Activated T-helper 17 cell treated with anti-CD3 and anti-CD28 coated beads, Interleukin-2, amount 50 U/mL, for 72 hours (primary cell): ENCODE results near the gene PFKP. TPM values are rescaled to one million over a fixed set of nuclear protein-coding genes. Genes with fewer than 3 reads are reported as not detected.
A peak's percentile ranks its signal among the peaks of the same experiment; 100 is the strongest.

Experiments
- ATAC-seq: fragments of 150-1000 bp; cut with Tn5 transposase; replicated peaks from 2 replicates; pipeline ENCODE4 v1.10.0; 2021; ENCODE audit warnings: mild to moderate bottlenecking, moderate library complexity
- H3K27ac Mint-ChIP-seq: one replicate; pipeline ENCODE4 v1.8.0; 2022; ENCODE audit warnings: mixed read lengths
- H3K27me3 Mint-ChIP-seq: one replicate; pipeline ENCODE4 v1.8.0; 2022; ENCODE audit warnings: mixed read lengths
- H3K36me3 Mint-ChIP-seq: one replicate; pipeline ENCODE4 v1.8.0; 2022; ENCODE audit warnings: low read depth, mild to moderate bottlenecking, mixed read lengths
- H3K4me1 Mint-ChIP-seq: one replicate; pipeline ENCODE4 v1.8.0; 2022; ENCODE audit warnings: mixed read lengths
- H3K4me3 Mint-ChIP-seq: one replicate; pipeline ENCODE4 v1.8.0; 2022; ENCODE audit warnings: mild to moderate bottlenecking, mixed read lengths
- H3K9me3 Mint-ChIP-seq: one replicate; pipeline ENCODE4 v1.8.0; 2022; ENCODE audit warnings: mixed read lengths
- total RNA-seq, 2 donors: library from RNA; stranded (reverse); gene quantifications; one replicate each; pipeline ENCODE4 v1.2.3, GENCODE V29; 2022

PFKP gene
- total RNA-seq, 2 donors from 2014 or later = 349 TPM

GRCh38 chr10:3131098-3131497, 63.8 kb downstream of the PFKP start:
- Mint-ChIP-seq H3K4me1 (no peaks in the 10 kb centered on the region), H3K27me3 (no peaks in the 10 kb centered on the region), H3K36me3 (peaks cover 100% of the 10 kb centered on the region), H3K9me3 (no peaks in the 10 kb centered on the region), H3K27ac (peak overlapping the region; percentile 68), H3K4me3 (no peak overlapping the region)
- no peak for ATAC-seq

DNA sequence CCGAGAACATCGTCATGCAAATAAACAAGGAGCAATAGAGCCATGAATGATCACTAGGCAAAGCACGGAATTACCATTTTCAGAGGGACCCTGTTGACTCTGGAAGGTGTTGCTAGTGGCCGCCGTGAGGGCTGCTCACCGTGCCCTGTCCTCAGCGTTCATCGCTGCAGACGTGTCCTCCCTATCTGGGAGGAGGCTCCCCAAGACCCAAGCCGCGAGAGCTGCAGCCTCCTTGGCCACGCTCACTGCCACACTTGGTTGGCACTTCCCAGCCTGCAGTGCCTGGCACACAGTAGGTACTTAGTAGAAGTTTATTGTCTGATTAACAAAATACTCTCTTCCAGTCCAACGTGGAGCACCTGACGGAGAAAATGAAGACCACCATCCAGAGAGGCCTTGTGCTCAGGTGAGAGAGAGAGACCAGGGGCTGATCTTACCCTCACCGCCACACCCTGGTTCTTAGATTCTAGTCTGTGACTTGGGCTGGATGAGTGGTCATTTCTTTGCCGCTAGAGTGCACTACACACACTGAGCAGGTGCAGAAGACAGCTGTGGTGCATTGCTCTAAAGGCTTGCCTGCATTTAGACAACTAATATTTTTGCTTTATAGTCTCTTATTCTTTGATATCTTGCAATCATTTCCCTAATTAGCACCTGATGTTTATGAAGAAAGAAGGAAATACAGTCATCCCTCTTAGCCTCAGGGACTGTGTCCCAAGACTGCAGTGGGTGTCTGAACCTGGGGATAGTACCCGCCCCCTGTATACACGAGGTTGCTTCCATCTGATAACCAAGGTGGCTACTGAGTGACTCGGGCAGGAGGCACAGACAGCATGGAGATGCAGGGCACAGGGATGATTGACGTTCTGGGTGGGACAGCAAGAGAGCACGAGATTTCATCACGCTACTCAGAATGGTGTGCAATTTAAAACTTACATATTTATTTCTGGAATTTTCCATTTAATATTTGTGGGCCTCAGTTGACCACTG, 65.0 kb downstream of the PFKP start:
- Mint-ChIP-seq H3K36me3 (peaks cover 100% of the 10 kb centered on the region), H3K4me1 (no peaks in the 10 kb centered on the region), H3K9me3 (no peaks in the 10 kb centered on the region), H3K27me3 (no peaks in the 10 kb centered on the region), H3K27ac (no peak overlapping the region), H3K4me3 (no peak overlapping the region)
- ATAC-seq = no peak

GRCh38 chr10:3133948-3134347, 66.6 kb downstream of the PFKP start:
- Mint-ChIP-seq H3K4me1 (no peaks in the 10 kb centered on the region), H3K9me3 (no peaks in the 10 kb centered on the region), H3K4me3 (no peak overlapping the region), H3K27me3 (no peaks in the 10 kb centered on the region), H3K36me3 (peaks cover 100% of the 10 kb centered on the region), H3K27ac (no peak overlapping the region)
- no peak for ATAC-seq

DNA sequence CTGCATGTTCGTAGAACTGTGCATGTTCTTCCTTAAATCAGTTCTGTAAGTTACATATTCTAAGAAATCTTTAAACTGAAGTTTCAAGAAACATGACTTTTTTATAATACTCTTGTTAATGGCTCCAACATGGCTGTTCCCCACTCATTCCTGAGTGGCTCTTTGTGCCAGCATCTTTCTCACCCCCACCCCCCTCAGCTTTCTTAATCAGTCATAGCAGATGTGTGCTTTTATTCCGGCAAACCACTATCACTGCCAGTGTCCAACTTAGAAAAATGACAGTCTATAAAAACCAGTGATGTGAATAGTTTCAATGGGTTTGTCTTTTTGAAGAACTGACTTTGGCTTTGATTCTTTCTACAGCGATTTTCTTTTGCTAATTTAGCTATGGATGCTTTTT, 67.7 kb downstream of the PFKP start:
- no peak overlapping the region for H3K4me3 Mint-ChIP-seq
- H3K27me3 Mint-ChIP-seq = no peaks in the 10 kb centered on the region
- H3K4me1 Mint-ChIP-seq = no peaks in the 10 kb centered on the region
- H3K9me3 Mint-ChIP-seq = no peaks in the 10 kb centered on the region
- peak overlapping the region; percentile 52 for H3K27ac Mint-ChIP-seq
- ATAC-seq = no peak
- H3K36me3 Mint-ChIP-seq = peaks cover 100% of the 10 kb centered on the region

DNA sequence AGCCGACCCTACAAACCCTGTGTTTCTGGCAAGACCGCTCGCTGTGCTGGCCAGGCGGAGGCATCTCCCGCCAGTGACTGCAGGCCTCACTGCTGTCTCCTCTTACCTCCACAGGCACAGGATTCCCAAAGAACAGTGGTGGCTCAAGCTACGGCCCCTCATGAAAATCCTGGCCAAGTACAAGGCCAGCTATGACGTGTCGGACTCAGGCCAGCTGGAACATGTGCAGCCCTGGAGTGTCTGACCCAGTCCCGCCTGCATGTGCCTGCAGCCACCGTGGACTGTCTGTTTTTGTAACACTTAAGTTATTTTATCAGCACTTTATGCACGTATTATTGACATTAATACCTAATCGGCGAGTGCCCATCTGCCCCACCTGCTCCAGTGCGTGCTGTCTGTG, 69.0 kb downstream of the PFKP start:
- no peak for ATAC-seq
- no peaks in the 10 kb centered on the region for H3K27me3 Mint-ChIP-seq
- no peak overlapping the region for H3K4me3 Mint-ChIP-seq
- H3K4me1 Mint-ChIP-seq = no peaks in the 10 kb centered on the region
- no peak overlapping the region for H3K27ac Mint-ChIP-seq
- peaks cover 100% of the 10 kb centered on the region for H3K36me3 Mint-ChIP-seq
- H3K9me3 Mint-ChIP-seq = no peaks in the 10 kb centered on the region

DNA sequence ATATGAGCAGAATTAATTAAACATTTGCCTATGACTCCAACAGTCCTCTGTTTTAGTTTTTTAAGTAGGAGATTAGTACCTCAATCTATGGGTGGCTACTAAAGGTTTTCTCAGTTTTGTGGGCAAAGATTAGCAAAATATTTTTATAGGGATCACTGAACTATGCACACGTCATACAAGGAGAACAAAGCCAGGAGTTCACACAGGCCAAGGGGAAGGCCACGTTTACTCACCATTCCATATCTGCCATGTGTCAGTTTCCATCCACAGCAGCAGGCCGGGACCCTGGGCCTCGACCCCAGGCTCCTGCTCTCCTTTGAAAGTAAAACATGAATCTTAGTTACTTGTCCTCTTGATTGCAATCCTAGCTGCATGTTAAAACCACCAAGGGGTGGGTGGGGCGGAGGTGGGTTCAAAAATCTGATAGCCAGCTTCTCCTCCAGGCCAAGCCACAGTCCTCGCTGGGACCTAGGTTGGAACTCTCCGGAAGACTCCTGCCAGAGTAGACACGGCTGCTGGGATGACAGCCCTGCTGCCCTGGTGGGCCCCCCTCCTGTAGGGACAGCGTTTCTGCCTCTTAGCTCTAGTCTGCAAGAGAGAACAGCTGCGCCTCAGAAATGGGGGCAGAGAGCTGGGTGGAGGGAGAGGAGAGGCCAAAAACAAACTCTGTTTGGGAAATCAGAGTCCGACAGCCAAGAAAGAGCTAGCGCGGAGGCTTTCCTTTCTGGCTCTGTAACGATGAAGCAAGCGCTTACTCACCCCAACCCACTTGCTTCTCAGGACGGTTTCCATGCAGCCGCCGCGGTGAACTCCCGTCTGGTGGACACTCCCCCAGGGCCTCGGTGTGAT, 69.6 kb downstream of the PFKP start:
- Mint-ChIP-seq H3K27ac (no peak overlapping the region), H3K4me3 (no peak overlapping the region), H3K36me3 (peaks cover 100% of the 10 kb centered on the region), H3K9me3 (no peaks in the 10 kb centered on the region), H3K27me3 (no peaks in the 10 kb centered on the region), H3K4me1 (no peaks in the 10 kb centered on the region)
- no peak for ATAC-seq

DNA sequence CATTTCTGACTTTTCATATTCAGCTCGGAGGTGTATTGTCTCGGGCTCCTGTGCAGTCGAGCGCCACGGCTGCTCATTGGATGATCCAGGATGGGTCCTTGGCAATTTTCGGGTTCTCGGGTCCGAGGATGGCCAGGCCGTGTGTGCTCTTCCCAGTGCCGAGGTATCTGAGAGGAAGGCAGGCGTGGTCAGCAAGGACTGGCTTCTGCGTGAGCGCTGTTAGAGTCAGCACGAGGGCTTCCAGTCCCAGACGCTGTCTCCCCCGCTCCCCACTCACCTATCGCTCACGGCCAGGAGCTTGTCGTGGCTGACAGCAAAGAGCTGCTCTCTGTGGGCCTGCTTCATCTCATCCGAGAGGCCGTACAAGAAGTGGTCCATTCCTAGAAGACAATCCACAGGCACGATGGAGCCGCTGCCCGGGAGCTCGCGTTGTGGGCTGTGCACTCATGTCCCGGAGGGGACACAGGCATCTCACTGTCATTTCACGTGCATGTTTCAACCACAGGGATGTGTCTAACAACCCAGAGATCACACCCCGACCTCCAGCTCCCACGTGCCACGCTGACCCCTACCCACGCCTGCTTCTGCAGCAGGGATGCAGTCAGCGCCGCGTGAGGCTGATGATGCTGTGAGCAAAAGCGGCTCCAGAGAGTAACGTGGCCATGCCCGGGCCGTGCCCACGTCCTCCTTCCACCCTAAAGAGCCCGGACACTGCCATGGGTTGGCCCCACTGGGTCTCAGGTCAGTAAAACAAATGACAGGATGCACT, 70.8 kb downstream of the PFKP start:
- no peak overlapping the region for H3K4me3 Mint-ChIP-seq
- ATAC-seq = peak; percentile 16
- H3K9me3 Mint-ChIP-seq = no peaks in the 10 kb centered on the region
- H3K36me3 Mint-ChIP-seq = peaks cover 100% of the 10 kb centered on the region
- H3K4me1 Mint-ChIP-seq = no peaks in the 10 kb centered on the region
- H3K27ac Mint-ChIP-seq = peak overlapping the region; percentile 39
- H3K27me3 Mint-ChIP-seq = no peaks in the 10 kb centered on the region

DNA sequence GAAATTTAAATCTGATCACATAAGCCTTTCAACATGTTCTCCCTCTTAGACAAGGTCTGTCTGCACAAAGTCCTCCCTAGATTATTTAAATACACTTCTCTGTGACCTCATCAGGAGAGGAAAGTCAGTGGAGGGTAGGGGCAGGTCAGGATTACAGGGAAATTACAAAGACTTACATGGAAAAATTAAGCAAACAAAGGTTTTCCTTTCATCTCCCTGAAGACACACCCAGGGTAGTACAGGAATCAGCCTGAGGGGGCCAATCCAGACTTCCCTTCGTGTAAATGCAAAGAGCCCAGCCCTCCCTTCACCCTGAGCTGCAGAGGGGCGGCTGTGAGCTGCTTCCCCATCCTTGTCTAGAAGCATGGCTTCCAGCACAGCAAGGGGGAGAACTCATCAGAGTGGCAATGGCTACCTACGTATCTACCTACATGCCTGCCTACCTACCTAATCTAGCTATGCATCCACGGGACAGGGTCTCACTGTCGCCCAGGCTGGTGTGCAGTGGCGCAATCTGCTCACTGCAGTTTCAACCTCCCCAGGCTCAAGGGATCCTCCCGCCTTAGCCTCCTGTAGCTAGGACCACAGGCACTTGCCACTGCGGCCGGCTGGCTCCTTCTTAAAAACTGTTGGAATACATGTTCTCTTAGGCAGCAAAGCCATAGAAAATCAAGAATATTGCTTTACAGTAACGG, 72.0 kb downstream of the PFKP start:
- no peaks in the 10 kb centered on the region for H3K9me3 Mint-ChIP-seq
- peaks cover 100% of the 10 kb centered on the region for H3K36me3 Mint-ChIP-seq
- peak; percentile 6 for ATAC-seq
- H3K27me3 Mint-ChIP-seq = no peaks in the 10 kb centered on the region
- no peak overlapping the region for H3K4me3 Mint-ChIP-seq
- H3K27ac Mint-ChIP-seq = peak overlapping the region; percentile 39
- no peaks in the 10 kb centered on the region for H3K4me1 Mint-ChIP-seq

DNA sequence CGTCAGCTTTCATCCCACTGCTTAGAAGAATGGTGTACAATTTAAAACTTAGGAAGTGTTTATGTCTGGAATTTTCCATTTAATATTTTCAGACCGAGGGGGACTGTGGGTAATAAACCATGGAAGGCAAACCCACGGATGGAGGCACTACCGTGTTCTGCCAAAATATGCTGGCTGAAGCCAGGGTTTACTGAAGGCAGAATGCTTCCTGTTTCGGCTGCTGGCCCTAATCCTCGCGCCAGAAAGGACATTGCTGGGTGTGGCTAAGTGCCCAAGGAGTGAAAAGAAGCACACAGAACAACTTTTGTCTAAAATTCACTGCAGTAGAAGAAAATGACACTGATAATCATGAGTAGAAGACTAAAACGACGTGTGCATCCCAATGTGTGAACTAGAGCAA, 72.9 kb downstream of the PFKP start:
- no peak overlapping the region for H3K4me3 Mint-ChIP-seq
- no peaks in the 10 kb centered on the region for H3K4me1 Mint-ChIP-seq
- no peak for ATAC-seq
- no peaks in the 10 kb centered on the region for H3K9me3 Mint-ChIP-seq
- H3K36me3 Mint-ChIP-seq = peaks cover 100% of the 10 kb centered on the region
- peak overlapping the region; percentile 43 for H3K27ac Mint-ChIP-seq
- H3K27me3 Mint-ChIP-seq = no peaks in the 10 kb centered on the region

DNA sequence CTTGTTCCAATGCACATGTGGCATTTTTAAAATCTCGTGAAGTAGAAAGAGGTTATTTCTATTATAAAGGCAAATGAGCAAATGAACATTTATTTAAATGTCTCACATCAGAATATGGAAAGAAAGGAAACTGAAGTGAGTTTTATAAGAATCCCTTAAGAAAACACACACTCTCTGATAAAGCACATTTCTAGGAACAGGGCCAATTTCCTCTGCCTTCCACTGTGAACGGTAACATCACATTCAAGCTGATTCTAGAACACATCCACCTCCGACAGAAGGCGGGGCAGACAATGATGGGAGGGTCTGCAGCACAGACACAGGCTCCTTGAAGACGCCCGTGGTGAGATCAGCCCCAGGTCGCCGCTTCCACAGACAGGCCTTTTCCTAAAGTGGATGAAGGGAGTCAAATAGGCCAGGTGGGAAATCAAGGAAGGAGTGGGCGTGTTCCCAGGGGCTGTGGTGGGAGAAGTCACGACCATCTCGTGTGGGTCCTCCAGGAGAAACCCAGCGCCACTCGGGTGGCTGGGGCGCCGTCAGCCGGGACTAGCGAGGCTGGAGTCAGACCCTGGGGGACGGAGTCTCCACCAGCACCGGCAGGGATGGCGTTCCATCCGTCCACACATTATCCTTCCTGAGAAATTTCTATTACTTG, 74.1 kb downstream of the PFKP start:
- Mint-ChIP-seq H3K4me1 (no peaks in the 10 kb centered on the region), H3K27me3 (no peaks in the 10 kb centered on the region), H3K27ac (peak overlapping the region; percentile 12), H3K9me3 (no peaks in the 10 kb centered on the region), H3K4me3 (no peak overlapping the region), H3K36me3 (peaks cover 100% of the 10 kb centered on the region)
- no peak for ATAC-seq

DNA sequence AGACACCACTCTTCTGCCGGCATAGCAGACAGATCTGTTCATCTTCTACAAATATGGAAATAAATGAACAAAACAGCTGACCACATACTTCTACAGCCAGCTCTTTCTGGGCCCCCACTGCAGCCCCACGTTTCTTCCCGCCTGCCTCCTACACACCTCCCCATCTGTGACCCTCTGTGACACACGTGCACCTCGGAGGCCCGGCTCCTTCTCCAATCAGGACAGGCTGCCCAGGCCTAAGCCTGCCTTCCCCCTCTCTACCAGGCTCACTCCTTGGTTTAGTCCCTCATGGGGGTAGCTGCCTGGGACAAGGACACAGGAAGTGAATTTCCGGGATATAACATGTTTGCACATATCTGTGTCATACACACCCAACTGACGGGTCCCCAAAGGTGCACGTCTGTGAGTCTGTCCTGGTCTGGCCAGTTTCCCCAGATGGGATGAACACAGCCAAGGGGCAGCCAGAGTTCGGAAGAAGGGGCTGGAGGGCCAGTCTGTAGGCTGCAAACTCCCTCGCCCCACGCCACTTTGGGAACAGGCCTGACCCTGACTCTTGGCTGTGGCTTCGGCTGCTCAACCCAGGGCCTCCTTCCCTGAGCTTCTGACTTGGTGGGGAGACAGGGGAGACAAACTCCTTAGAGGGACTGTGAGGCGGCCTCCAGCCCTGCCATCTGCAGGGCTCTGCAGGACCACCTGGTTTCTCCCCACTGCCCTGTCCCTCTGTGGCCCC, 75.0 kb downstream of the PFKP start:
- Mint-ChIP-seq H3K27me3 (no peaks in the 10 kb centered on the region), H3K36me3 (peaks cover 100% of the 10 kb centered on the region), H3K27ac (peak overlapping the region; percentile 78), H3K4me3 (no peak overlapping the region), H3K4me1 (no peaks in the 10 kb centered on the region), H3K9me3 (no peaks in the 10 kb centered on the region)
- ATAC-seq = no peak

DNA sequence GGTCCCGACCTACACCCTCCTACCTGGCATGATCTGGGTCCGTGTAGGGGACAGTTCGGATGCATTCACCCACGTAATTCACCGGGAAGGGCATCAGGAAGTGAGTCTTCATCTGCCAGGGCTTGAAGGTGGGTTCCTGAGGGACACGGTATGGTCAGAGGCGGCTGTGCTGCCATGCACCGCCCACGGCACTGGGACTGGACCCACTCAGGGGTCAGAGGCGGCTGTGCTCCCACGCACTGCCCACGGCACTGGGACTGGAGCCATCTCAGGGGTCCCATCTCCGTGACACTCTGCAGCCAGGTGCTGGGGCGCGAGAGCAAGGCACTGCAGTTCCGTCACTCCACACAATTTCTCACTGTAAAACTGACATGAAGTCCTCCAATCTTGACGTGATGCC, 76.0 kb downstream of the PFKP start:
- Mint-ChIP-seq H3K27ac (peak overlapping the region; percentile 55), H3K4me1 (no peaks in the 10 kb centered on the region), H3K4me3 (no peak overlapping the region), H3K36me3 (peaks cover 100% of the 10 kb centered on the region), H3K9me3 (no peaks in the 10 kb centered on the region), H3K27me3 (no peaks in the 10 kb centered on the region)
- no peak for ATAC-seq
